NCI-H1930 (cell line): ENCODE results near the gene ZNF17.
"Not testable (repeated sequence)": the region's sequence is repeated elsewhere in the genome, so short reads cannot be mapped to it uniquely, and the experiment has no call there.

Experiments used
- DNase-seq, 2 experiments: peaks; one replicate each; lab custom pipeline; 2025; lab: John Stamatoyannopoulos, UW

Gene ZNF17

DNA sequence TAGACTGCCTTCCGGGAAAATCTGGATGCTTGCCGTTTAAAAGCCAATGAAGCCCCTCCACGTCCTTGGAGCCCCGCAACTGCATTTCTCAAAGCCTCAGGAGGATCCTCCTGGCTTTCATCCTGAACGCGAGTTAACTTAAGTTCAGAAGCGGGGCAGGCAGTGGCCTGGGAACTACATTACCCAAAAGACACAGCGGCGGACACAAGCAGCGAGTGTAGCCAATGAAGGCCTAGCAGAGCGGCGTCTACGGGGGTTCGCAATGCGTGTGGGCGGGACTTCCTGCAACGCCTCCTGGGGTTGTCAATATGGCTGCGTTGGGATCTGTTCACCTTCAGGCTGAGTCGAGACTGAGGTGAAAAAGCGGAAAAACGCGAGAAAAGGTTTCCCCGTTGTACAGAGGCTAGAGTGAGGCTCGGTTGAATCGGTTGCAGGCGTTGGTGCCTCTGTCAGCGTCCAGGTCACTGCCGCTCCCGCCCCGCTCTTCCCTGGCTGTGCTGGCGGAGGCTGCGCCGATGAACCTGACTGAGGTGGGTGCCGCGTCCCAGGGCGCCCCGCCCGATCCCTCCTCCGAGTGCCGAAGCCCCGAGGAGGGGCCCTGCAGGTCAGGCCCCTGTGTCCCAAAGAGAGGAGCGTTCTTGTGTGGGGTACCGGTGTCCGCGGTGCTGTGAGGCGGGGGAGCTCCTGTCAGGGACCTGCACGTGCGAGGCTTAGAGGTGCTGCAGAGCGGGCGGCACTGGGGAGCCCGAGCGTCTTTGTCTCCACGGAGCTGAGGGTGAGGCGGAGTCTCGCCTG, at the start of gene ZNF17:
Gene ZNF17 (plus strand): TSS at position 285 of the 795 bp plus-strand sequence. CDS start 2,455 bp downstream, outside the sequence.
- DNase-seq = peak; percentile 88 to 93

DNA sequence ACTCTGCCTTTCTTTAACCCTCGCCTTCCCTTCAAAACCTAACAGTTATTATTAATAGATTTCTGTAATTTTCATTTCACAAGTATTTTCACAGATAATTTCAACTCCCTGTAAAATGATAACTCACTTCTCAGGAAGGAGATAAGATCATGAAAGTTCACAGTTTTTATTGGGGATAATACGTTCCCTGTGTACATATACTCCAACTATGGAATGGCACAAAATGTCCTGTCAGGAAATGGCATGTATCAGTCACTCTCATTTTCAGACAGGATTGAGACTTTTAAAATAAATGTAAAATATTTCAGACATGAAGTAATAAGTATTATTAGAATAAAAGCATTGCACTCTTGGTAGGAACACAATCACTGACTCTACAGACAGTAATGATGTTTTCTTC, 48.5 kb upstream of the ZNF17 start:
- DNase-seq = no peak

DNA sequence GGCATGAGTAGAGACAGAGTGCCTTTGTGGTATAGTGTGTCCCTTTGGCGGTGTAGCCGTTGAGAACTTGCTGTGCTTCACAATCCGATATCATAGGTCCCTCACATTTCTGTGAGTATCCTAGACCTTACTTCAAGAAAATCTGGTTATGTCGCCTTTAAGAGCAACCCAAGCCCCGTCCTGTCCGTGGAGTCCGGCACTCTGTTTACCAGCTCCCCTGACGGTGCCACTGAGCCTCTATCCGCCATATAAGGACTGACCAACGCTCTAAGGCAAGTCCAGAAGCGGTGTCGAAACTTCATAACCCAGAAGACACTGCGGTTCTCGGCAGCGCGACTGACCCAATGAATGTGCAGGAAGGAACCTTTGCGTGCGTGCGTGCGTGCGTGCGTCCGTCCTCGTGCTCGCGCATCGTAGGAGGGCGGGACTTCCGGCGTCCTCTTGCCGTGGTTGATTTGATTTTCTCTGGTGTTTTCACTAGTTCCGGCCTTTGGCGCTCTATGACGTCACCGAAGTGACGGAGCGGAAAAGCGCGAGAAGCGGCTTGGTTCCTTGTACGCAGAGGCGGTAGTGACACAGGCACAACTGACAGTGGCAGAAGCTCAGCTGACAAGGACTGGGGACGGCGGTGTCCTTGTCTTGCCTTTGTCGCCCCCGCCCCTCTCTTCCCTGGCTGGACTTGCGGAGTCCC, 47.8 kb upstream of the ZNF17 start, which contains the start of the genes TRAPPC2B and ZNF547:
Gene TRAPPC2B (plus strand): TSS at position 555 of the 691 bp plus-strand sequence. CDS start 1,283 bp downstream, outside the sequence.
Gene ZNF547 (plus strand): TSS at position 555 of the 691 bp plus-strand sequence. CDS start 5,005 bp downstream, outside the sequence.
- DNase-seq = peak; percentile 99 to 100

DNA sequence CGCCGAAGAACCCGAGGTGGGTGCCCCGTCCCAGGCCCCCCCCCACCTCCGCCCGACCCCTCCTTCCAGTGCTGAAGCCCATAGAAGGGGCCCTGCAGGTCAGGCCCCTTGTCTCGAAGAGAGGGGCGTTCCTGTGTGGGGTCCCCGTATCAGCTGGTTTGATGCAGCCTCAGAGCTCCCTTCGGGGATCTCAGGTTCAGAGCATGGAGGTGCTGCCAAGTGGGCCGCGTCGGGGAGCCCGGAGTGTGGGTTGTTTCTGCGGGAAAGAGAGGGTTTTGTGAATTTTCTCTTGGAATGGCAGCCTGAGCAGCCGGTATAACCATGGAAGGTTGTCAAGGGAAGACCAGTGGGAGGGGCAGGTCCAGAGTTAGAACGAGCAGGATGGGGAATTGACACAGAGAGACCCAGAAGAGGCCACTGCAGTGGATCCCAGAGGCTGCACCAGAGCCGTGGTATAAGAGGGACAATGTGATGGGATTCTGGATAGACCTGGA, 47.2 kb upstream of the ZNF17 start:
- DNase-seq = no peak

DNA sequence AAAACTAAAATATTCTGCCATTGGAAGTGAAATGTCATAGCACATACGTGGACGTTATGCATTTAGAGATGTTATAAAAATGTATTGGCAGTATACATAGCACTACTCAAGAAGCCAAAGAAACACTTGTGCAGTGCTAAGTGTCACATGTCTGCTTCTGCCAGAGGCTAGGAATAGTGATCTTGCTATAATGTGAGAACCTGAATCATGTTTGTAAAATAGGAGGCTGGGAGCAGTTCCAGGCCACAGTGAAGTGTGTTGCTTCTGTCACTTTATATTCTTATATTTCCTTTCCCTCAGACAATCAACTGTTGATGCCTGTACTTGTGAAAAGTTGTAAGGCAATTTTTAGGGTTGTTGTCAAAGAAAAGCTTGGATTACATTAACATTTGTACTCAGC, 44.2 kb upstream of the ZNF17 start:
- no peak for DNase-seq

DNA sequence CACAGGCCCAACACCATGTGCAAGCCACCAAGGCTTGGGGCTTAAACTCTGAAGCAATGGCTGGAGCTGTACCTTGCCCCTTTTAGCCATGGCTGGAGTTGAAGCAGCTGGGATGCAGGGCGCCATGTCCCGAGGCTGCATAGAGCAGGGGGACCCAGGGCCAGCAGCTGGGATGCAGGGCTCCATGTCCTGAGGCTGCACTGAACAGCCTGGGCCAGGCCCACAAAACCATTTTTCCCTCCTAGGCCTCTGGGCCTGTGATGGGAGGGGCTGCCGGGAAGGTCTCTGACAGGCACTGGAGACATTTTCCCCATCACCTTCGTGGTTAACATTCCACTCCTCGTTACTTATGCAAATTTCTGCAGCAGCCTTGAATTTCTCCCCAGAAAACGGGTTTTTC, 36.8 kb upstream of the ZNF17 start:
- DNase-seq = no peak

DNA sequence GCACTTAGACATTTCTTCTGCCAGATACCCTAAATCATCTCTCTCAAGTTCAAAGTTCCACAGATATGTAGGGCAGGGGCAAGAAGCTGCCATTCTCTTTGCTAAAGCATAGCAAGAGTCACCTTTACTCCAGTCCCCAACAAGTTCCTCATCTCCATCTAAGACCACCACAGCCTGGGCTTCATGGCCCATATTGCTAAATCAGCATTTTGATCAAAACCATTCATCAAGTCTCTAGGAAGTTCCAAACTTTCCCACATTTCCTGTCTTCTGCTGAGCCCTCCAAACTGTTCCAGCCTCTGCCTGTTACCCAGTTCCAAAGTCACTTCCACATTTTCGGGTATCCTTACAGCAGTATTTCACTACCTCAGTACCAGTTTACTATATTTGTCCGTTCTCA, 36.3 kb upstream of the ZNF17 start:
- not testable (repeated sequence) for DNase-seq

DNA sequence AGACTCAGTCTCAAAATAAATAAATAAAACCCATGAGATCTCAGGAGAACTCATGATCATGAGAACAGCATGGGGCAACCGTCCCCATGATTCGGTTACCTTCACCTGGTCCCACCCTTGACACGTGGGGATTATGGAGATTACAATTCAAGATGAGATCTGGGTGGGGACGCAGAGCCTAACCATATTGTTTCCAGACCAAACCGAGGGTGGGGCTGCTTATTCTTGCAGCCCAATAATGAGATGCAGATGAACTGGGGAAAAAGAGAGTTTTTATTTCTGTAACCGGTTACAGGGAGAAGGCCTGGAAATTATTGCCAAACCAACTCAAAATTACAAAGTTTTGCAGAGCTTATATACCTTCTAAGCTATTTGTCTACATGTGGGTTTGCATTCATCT, 34.8 kb upstream of the ZNF17 start:
- no peak for DNase-seq

DNA sequence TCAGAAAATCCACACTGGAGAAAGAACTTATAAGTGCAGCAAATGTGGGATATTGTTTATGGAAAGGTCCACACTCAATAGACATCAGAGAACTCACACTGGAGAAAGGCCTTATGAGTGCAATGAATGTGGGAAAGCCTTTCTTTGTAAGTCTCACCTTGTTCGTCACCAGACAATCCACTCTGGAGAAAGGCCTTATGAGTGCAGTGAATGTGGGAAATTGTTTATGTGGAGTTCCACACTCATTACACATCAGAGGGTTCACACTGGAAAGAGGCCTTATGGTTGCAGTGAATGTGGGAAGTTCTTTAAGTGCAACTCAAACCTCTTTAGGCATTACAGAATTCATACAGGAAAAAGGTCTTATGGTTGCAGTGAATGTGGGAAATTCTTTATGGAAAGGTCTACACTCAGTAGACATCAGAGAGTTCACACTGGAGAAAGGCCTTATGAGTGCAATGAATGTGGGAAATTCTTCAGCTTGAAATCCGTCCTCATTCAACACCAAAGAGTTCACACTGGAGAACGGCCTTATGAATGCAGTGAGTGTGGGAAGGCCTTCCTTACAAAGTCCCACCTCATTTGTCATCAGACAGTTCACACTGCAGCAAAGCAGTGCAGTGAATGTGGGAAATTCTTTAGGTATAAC, 33.3 kb upstream of the ZNF17 start:
- DNase-seq = no peak

DNA sequence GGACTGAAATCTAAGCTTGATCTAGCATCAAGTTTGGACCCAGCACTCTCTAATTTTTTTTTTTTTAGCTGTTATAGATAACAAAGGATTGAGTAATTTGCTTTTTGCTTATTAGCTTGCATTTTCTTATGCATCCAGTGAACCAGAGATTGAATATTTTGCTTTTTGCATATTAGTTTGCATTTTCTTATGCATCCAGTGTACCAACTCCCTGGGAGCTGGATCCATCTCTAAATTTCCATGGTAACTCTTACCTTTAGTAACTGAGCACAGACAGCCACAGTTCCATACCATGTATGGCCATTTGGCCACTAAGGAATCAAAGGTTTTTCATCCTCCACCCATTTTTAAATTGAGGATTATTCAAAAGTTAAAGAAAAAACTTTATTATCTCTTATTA, 30.0 kb upstream of the ZNF17 start:
- no peak for DNase-seq

DNA sequence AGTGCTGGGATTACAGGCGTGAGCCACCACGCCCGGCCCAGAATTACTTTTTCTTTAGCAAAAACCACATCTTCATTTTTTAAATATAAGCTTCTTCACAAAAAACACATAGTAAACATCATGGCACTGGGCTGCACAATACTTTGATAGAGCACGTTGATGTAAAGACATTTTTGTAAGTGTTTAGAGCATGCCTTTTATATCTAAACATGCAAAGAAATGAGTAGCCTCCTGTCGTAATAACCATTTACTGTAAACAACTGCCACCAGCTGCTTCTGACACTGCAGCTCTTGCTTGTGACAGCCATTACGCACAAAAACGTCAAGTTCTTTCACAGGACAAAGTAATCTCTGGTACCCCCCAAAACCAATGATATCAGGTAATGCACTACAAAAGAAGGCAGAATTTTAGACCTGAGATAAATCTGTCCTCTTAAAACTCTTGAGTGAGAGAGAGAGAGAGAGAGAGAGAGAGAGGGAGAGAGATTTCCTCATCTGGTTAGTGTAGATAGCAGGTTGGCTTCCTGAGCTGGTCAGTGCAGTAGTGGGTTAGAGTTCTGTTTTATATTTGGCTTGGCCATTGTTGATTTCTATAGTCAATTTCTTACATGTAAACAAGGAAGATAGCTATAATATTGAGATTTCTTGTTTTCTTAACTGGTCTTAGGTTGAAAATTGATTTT, 28.0 kb upstream of the ZNF17 start:
- no peak for DNase-seq

DNA sequence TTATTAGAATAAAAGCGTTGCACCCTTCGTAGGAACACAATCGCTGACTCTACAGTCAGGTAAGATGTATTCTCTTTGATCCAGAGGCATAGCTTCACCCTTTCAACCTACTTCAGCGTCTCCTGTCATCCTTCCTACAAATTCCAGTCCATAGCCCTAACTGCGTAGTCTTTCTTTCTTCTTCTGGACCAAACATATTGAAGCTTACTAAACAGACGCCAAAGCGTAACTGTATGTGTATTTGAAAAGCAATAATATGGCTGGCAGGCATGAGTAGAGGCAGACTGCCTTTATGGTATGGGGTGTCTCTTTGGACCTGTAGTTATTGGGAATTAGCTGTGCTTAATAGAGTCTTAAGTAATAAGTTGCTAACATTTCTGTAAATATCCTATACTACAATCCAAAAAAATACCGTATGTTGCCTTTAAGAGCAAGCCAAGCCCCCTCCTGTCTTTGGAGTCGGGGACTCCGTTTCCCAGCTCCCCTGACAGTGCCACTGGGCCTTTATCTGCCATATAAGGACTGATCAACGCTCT, 21.7 kb upstream of the ZNF17 start:
- no peak for DNase-seq

DNA sequence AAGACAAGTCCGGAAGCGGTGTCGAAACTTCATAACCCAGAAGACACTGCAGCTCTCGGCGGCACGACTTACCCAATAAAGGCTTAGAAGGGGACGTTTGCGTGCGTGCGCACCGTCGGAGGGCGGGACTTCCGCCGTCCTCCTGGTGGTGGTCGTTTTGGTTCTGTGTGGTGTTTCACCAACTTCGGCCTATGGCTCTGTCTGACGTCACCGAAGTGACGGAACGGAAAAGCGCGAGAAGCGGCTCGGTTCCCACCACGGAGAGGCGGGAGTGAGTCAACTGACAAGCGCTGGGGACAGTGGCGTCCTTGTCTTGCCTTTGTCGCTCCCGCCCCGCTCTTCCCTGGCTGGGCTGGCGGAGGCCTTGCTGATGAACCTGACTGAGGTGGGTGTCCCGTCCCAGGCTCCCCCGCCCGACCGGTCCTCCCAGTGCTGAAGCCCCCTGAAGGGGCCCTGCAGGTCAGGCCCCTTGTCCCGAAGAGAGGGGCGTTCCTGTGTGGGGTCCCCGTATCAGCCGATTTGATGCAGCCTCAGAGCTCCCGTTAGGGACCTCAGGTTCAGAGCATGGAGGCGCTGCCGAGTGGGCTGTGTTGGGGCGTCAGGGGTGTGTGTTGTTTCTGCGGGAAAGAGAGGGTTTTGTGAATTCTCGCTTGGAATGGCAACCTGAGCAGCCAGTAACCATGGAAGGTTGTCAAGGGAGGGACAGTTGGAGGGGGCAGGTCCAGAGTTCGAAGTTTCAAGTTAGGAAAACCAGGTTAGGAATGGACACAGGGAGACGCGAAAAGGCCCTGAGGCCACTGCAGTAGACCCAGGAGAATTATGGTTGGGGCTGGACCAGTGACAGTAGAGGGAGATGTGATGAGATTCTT, 21.0 kb upstream of the ZNF17 start, which contains the start of gene ZNF548:
Gene ZNF548 (plus strand): TSS at position 125 of the 869 bp plus-strand sequence. CDS start 246 bp downstream, at position 371.
- DNase-seq = peak; percentile 99 to 100

DNA sequence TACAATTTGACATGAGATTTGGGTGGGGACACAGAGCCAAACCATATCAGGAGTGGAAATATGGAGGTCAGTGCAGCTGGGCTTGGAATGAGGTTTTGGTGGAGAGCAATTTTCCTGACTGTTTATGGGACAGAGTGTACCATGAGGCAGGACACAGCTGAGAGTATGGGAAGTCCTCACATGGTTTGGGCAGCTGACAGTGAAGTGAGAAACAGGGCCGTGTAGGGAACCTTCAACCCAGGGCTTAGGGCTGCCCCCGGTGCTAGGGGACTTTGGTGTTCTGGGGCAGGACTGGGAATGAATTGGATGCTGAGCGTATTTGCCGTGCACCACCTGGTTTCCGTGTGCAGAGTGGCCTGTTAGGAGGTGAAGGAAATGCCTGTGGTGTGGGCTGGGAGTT, 15.3 kb upstream of the ZNF17 start:
- DNase-seq = no peak

DNA sequence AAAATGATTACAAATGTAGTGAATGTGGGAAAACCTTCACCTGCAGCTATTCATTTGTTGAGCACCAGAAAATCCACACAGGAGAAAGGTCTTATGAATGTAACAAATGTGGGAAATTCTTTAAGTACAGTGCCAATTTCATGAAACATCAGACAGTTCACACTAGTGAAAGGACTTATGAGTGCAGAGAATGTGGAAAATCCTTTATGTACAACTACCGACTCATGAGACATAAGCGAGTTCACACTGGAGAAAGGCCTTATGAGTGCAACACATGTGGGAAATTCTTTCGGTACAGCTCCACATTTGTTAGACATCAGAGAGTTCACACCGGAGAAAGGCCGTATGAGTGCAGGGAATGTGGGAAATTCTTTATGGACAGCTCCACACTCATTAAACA, 12.1 kb upstream of the ZNF17 start:
- no peak for DNase-seq

DNA sequence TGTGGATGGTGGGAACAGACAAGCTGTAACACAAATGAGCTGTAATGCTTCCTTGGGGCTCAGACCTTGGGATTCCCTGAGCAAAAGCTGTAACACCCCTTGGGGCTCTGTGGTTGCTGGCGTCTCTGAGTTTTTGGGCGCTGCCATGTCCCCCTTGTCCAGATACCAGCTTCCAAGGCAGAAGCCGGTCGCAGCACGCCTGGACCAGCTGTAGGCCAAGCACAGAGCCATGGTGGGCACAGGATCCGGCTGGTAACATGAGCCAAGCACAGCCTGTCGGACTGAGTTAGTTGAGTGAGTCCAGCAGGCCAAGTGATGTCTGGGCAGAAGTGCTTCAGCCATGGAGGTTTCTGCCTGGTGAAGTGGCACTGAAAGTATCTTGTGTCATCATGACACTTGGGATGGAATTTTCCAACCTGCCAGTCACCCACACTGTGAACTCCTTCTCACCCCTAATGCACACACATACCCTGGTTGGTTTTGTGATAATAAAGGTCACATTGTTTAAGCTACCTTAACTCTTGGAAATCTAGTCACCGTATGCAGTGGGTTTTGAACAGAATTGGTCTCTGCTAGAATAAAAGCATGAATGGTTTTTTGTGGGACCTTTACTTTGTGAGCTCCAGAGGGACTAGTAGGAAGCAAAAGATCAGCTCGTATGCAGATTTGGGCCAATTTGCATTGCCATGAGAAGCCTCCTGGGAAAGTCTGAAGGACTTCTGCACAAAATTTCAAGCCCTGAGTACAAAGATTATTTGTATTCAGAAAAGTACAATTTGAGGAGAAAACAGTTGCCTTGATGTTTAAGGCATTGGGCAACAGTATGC, 7.0 kb upstream of the ZNF17 start:
- DNase-seq = no peak

DNA sequence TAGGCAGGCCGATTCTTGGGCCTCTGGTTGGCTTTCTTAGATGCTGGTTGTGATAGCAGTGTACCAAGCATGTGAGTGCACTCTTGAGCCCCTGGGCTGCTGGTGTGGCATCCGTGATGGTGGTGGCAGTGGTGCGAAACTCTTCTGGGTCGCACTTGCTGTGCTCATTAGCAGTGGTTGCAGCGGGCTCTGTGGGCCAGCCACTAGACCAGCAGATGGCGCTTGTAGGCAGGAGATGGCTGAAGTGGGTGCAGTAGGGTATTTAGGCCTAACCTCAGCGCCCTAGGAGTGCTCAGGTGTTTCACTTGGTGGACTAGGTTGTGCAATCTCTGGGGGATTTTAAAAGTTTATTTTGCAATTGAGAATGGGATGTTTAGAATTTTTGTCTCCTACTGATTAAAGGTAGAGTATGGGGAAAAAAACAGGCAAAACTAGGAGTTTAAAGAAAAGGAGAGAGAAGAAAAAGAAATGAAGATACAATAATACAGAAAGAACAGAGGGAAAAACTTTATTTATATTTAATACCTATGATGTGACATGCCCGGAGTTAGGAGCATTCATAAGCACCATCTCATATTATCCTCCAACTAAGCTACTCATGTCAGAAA, 4.3 kb upstream of the ZNF17 start:
- DNase-seq = peak; percentile 52 to 69

DNA sequence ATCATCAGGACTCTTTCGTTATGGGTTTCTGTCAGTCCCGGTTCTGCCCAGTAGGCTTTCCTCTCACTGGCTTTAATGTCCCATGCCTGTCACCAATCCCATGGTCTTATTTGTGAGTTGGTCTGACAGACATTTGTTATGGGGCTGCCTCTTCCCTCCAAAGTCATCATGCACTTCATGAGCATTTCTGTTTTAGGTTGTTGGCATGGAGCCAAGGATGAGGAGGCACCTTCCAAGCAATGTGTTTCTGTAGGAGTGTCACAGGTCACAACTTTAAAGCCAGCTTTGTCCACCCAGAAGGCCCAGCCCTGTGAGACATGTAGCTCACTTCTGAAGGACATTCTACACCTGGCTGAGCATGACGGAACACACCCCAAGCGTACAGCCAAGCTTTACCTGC, 8.5 kb downstream of the ZNF17 start:
- DNase-seq = no peak

DNA sequence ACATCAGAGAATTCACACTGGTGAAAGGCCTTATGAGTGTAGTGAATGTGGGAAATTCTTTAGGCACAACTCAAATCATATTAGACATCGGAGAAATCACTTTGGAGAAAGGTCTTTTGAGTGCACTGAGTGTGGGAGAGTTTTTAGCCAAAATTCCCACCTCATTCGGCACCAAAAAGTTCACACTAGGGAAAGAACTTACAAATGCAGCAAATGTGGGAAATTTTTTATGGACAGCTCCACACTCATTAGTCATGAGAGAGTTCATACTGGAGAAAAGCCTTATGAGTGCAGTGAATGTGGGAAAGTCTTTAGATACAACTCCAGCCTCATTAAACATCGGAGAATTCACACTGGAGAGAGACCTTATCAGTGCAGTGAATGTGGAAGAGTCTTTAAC, 10.1 kb downstream of the ZNF17 start:
- no peak for DNase-seq
